Thymus (tissue), 11 donors: Measurements from ENCODE around the gene GRPEL1. TPM values are rescaled to one million over a fixed set of nuclear protein-coding genes. Genes with fewer than 3 reads are reported as not detected.
A peak's percentile ranks its signal among the peaks of the same experiment; 100 is the strongest.
"Not testable (repeated sequence)": the region's sequence is repeated elsewhere in the genome, so short reads cannot be mapped to it uniquely, and the experiment has no call there.

Experiments used
- DNase-seq, 9 donors: peaks; one replicate each; pipeline ENCODE4 v3.0.0-alpha.2; 2013; ENCODE audit warnings: low spot score in 9 of 9, low read depth in 6 of 9, missing footprints in 1 of 9
- H3K27ac ChIP-seq, 2 donors: one replicate each; pipeline ENCODE4 v1.5.1; 2013; ENCODE audit warnings: control low read depth in 1 of 2, low read depth in 1 of 2, low read length in 1 of 2, mild to moderate bottlenecking in 1 of 2, moderate library complexity in 1 of 2
- H3K27me3 ChIP-seq, 2 donors: one replicate each; pipeline ENCODE4 v1.5.1; 2013; ENCODE audit warnings: low read length in 1 of 2; ENCODE audit not compliant: control insufficient read depth in 2 of 2, insufficient read depth in 1 of 2
- H3K36me3 ChIP-seq, 2 donors: one replicate each; pipeline ENCODE4 v1.5.1; 2013; ENCODE audit warnings: low read length in 1 of 2, mild to moderate bottlenecking in 1 of 2, moderate library complexity in 1 of 2; ENCODE audit not compliant: control insufficient read depth in 2 of 2, insufficient read depth in 2 of 2
- H3K4me1 ChIP-seq, 2 donors: one replicate each; pipeline ENCODE4 v1.5.1; 2013; ENCODE audit warnings: low read length in 2 of 2; ENCODE audit not compliant: control insufficient read depth in 2 of 2, insufficient read depth in 2 of 2
- H3K4me3 ChIP-seq, 2 donors: one replicate each; pipeline ENCODE4 v1.5.1; 2013; ENCODE audit warnings: low read length in 2 of 2, control low read depth in 1 of 2, mild to moderate bottlenecking in 1 of 2
- H3K9me3 ChIP-seq, 2 donors: one replicate each; pipeline ENCODE4 v1.5.1; 2013; ENCODE audit warnings: low read length in 1 of 2, mild to moderate bottlenecking in 1 of 2; ENCODE audit not compliant: control insufficient read depth in 2 of 2, insufficient read depth in 1 of 2
- WGBS: extraction: QIAGEN DNeasy Blood & Tissue Kit; methylation state at CpG from one replicate; pipeline ENCODE4 v1.1.7; 2013; 5-methylcytosine and 5-hydroxymethylcytosine counted together
- polyA plus RNA-seq: library from polyadenylated mRNA; stranded (reverse); fragments of 200-250 nt; gene quantifications from one replicate; pipeline ENCODE4 v1.2.3, GENCODE V29; 2013
- total RNA-seq: library from RNA; stranded (reverse); fragments of 120-200 nt; gene quantifications from one replicate; pipeline ENCODE4 v1.2.4, GENCODE V29; 2013
- donor health status: healthy.

The GRPEL1 gene
- total and polyA plus RNA-seq, 2 donors = 20.4 to 29.7 TPM

GRCh38 chr4:7108046-7108625 lies 40.3 kb upstream of the GRPEL1 start:
- 91% methylated on average over 23 of the region's 23 CpGs for WGBS
- Histone ChIP-seq H3K4me1 (peaks cover 0 to 3% of the 10 kb centered on the region in 2 donors), H3K4me3 (no peak overlapping the region), H3K27me3 (peaks cover 5 to 21% of the 10 kb centered on the region in 2 donors), H3K36me3 (no peaks in the 10 kb centered on the region), H3K9me3 (peaks cover 0 to 2% of the 10 kb centered on the region in 2 donors), H3K27ac (no peak overlapping the region)
- DNase-seq = no peak

- DNase-seq = no peak
- Histone ChIP-seq H3K9me3 (no peaks in the 10 kb centered on the region), H3K36me3 (no peaks in the 10 kb centered on the region), H3K4me1 (peaks cover 0 to 9% of the 10 kb centered on the region in 2 donors), H3K27ac (no peak overlapping the region), H3K4me3 (no peak overlapping the region), H3K27me3 (peaks cover 5 to 29% of the 10 kb centered on the region in 2 donors)
- 89% methylated on average over 11 of the region's 11 CpGs for WGBS
Observed at GRCh38 chr4:7107166-7107905, 39.5 kb upstream of the GRPEL1 start.

GRCh38 chr4:7105276-7105675 lies 37.4 kb upstream of the GRPEL1 start:
- DNase-seq = no peak
- Histone ChIP-seq H3K27ac (no peak overlapping the region), H3K4me3 (no peak overlapping the region), H3K36me3 (no peaks in the 10 kb centered on the region), H3K27me3 (peaks cover 5 to 45% of the 10 kb centered on the region in 2 donors), H3K9me3 (no peaks in the 10 kb centered on the region), H3K4me1 (peaks cover 4 to 17% of the 10 kb centered on the region in 2 donors)
- WGBS = 56% methylated on average over 15 of the region's 15 CpGs

- Histone ChIP-seq H3K9me3 (no peaks in the 10 kb centered on the region), H3K36me3 (no peaks in the 10 kb centered on the region), H3K27ac (no peak overlapping the region), H3K27me3 (peaks cover 5 to 45% of the 10 kb centered on the region in 2 donors), H3K4me3 (no peak overlapping the region), H3K4me1 (peaks cover 4 to 17% of the 10 kb centered on the region in 2 donors)
- 84% methylated on average over 7 of the region's 7 CpGs for WGBS
- no peak for DNase-seq
Observed at GRCh38 chr4:7104366-7105031, 36.6 kb upstream of the GRPEL1 start.

- Histone ChIP-seq H3K27me3 (peaks cover 5 to 45% of the 10 kb centered on the region in 2 donors), H3K4me3 (peak overlapping the region in 1 of 2 donors; percentile 49), H3K4me1 (peaks cover 4 to 17% of the 10 kb centered on the region in 2 donors), H3K36me3 (no peaks in the 10 kb centered on the region), H3K9me3 (no peaks in the 10 kb centered on the region), H3K27ac (peak overlapping the region in 1 of 2 donors; percentile 5)
- 45% methylated on average over 21 of the region's 21 CpGs for WGBS
- peak in 1 of 9 donors; percentile 18 for DNase-seq
Observed at GRCh38 chr4:7103607-7104365, 35.9 kb upstream of the GRPEL1 start.

- H3K27me3 ChIP-seq = peaks cover 5 to 45% of the 10 kb centered on the region in 2 donors
Observed at GRCh38 chr4:7103031-7103606, 35.3 kb upstream of the GRPEL1 start.

GRCh38 chr4:7102516-7102909 lies 34.6 kb upstream of the GRPEL1 start:
- H3K9me3 ChIP-seq, H3K36me3 ChIP-seq, H3K27ac ChIP-seq, DNase-seq: not testable (repeated sequence)
- 68% methylated on average over 12 of the region's 12 CpGs for WGBS
- Histone ChIP-seq H3K4me1 (peaks cover 4 to 17% of the 10 kb centered on the region in 2 donors), H3K27me3 (peaks cover 5 to 47% of the 10 kb centered on the region in 2 donors), H3K4me3 (peak overlapping the region; percentile 49 to 63)

More at GRCh38 chr4:7103031-7103606, 35.3 kb upstream of the GRPEL1 start:
- Histone ChIP-seq H3K36me3 (no peaks in the 10 kb centered on the region), H3K27ac (peak overlapping the region in 1 of 2 donors; percentile 5), H3K4me3 (peak overlapping the region; percentile 49 to 63), H3K9me3 (no peaks in the 10 kb centered on the region), H3K4me1 (peaks cover 4 to 17% of the 10 kb centered on the region in 2 donors)
- WGBS = 3% methylated on average over 35 of the region's 35 CpGs
- peak; percentile 27 to 83 (median 57) for DNase-seq

GRCh38 chr4:7101692-7102515 lies 34.0 kb upstream of the GRPEL1 start:
- H3K4me1 ChIP-seq = peaks cover 4 to 17% of the 10 kb centered on the region in 2 donors
- H3K36me3 ChIP-seq = no peaks in the 10 kb centered on the region
- H3K4me3 ChIP-seq = no peak overlapping the region
- 15% methylated on average over 24 of the region's 24 CpGs for WGBS
- peaks cover 5 to 47% of the 10 kb centered on the region in 2 donors for H3K27me3 ChIP-seq
- no peaks in the 10 kb centered on the region for H3K9me3 ChIP-seq
- peak in 3 of 9 donors; percentile 9 to 42 (median 24) for DNase-seq
- H3K27ac ChIP-seq = no peak overlapping the region
